HAP-1 (cell line): Measurements from ENCODE around the gene FAM20C.
"Not testable (repeated sequence)": the region's sequence is repeated elsewhere in the genome, so short reads cannot be mapped to it uniquely, and the experiment has no call there.

ENCODE experiments used
- DNase-seq, 2 experiments: peaks; one replicate each; pipeline ENCODE4 v3.0.0-alpha.2; 2016 to 2020; ENCODE audit warnings: low spot score in 2 of 2
- H3K27me3 ChIP-seq: fragments of 250-450 bp; sonication (Bioruptor Pico); 2 replicates; pipeline ENCODE4 v1.5.1; 2020; ENCODE audit warnings: low read depth, mild to moderate bottlenecking, moderate library complexity
- H3K36me3 ChIP-seq: fragments of 250-450 bp; sonication (Bioruptor Pico); replicated peaks from 2 replicates; pipeline ENCODE4 v1.5.1; 2020; ENCODE audit warnings: mild to moderate bottlenecking
- H3K4me1 ChIP-seq: fragments of 250-450 bp; sonication (Bioruptor Pico); 2 replicates; pipeline ENCODE4 v1.5.1; 2020; ENCODE audit warnings: mild to moderate bottlenecking
- H3K4me3 ChIP-seq: fragments of 250-450 bp; sonication (Bioruptor Pico); 2 replicates; pipeline ENCODE4 v1.5.1; 2020; ENCODE audit warnings: mild to moderate bottlenecking, moderate library complexity
- H3K9me3 ChIP-seq: fragments of 250-450 bp; sonication (Bioruptor Pico); 2 replicates; pipeline ENCODE4 v1.5.1; 2020; ENCODE audit warnings: mild to moderate bottlenecking, moderate library complexity
- in situ Hi-C: fragments of 300-500 bp; cut with MboI; formaldehyde crosslinking; loops from 3 replicates; pipeline ENCODE4 v1.14.3; 2020; ENCODE audit warnings: low sequenced_read_pairs, inconsistent platforms, mixed read lengths

FAM20C gene

GRCh38 chr7:232410-233248, 40.3 kb downstream of the FAM20C start:
- no peak overlapping the region for H3K4me3 ChIP-seq
- in situ Hi-C loops = no loop called here
- DNase-seq = no peak
- H3K9me3 ChIP-seq = no peaks in the 10 kb centered on the region
- no peaks in the 10 kb centered on the region for H3K27me3 ChIP-seq
- H3K4me1 ChIP-seq = no peaks in the 10 kb centered on the region
- no peaks in the 10 kb centered on the region for H3K36me3 ChIP-seq

GRCh38 chr7:233249-234035, 41.1 kb downstream of the FAM20C start:
- no peak overlapping the region for H3K4me3 ChIP-seq
- no peaks in the 10 kb centered on the region for H3K9me3 ChIP-seq
- H3K4me1 ChIP-seq = no peaks in the 10 kb centered on the region
- DNase-seq = no peak
- H3K36me3 ChIP-seq = no peaks in the 10 kb centered on the region
- no peaks in the 10 kb centered on the region for H3K27me3 ChIP-seq
- in situ Hi-C loops = no loop called here

- no peaks in the 10 kb centered on the region for H3K4me1 ChIP-seq
- H3K27me3 ChIP-seq = no peaks in the 10 kb centered on the region
- in situ Hi-C loops = no loop called here
- no peak overlapping the region for H3K4me3 ChIP-seq
- no peak for DNase-seq
- no peaks in the 10 kb centered on the region for H3K36me3 ChIP-seq
- H3K9me3 ChIP-seq = no peaks in the 10 kb centered on the region
Observed at GRCh38 chr7:234051-234707, 41.8 kb downstream of the FAM20C start.

- Histone ChIP-seq H3K9me3 (no peaks in the 10 kb centered on the region), H3K4me3 (no peak overlapping the region), H3K4me1 (no peaks in the 10 kb centered on the region), H3K36me3 (no peaks in the 10 kb centered on the region), H3K27me3 (no peaks in the 10 kb centered on the region)
- in situ Hi-C loops = no loop called here
- DNase-seq = no peak
Observed at GRCh38 chr7:234708-235553, 42.6 kb downstream of the FAM20C start.

- no peak for DNase-seq
- no peaks in the 10 kb centered on the region for H3K9me3 ChIP-seq
- no peaks in the 10 kb centered on the region for H3K36me3 ChIP-seq
- no peaks in the 10 kb centered on the region for H3K27me3 ChIP-seq
- in situ Hi-C loops = no loop called here
- H3K4me1 ChIP-seq = no peaks in the 10 kb centered on the region
- no peak overlapping the region for H3K4me3 ChIP-seq
Observed at GRCh38 chr7:235576-236395, 43.4 kb downstream of the FAM20C start.

GRCh38 chr7:236967-237366, 44.6 kb downstream of the FAM20C start:
- Histone ChIP-seq H3K36me3 (no peaks in the 10 kb centered on the region), H3K4me3 (no peak overlapping the region), H3K9me3 (no peaks in the 10 kb centered on the region), H3K27me3 (no peaks in the 10 kb centered on the region), H3K4me1 (no peaks in the 10 kb centered on the region)
- no peak for DNase-seq
- in situ Hi-C loops = no loop called here

GRCh38 chr7:237385-237784, 45.0 kb downstream of the FAM20C start:
- in situ Hi-C loops = no loop called here
- Histone ChIP-seq H3K36me3 (no peaks in the 10 kb centered on the region), H3K4me3 (no peak overlapping the region), H3K27me3 (no peaks in the 10 kb centered on the region), H3K9me3 (no peaks in the 10 kb centered on the region), H3K4me1 (no peaks in the 10 kb centered on the region)
- no peak for DNase-seq

- no peaks in the 10 kb centered on the region for H3K4me1 ChIP-seq
- H3K9me3 ChIP-seq = no peaks in the 10 kb centered on the region
- no peaks in the 10 kb centered on the region for H3K27me3 ChIP-seq
- H3K4me3 ChIP-seq = no peak overlapping the region
- in situ Hi-C loops = no loop called here
- DNase-seq = no peak
- H3K36me3 ChIP-seq = no peaks in the 10 kb centered on the region
Observed at GRCh38 chr7:240146-240676, 47.8 kb downstream of the FAM20C start.

GRCh38 chr7:240887-241421, 48.6 kb downstream of the FAM20C start:
- no peak for DNase-seq

GRCh38 chr7:241513-241912, 49.1 kb downstream of the FAM20C start:
- Histone ChIP-seq H3K4me3 (no peak overlapping the region), H3K4me1 (no peaks in the 10 kb centered on the region), H3K36me3 (no peaks in the 10 kb centered on the region), H3K27me3 (no peaks in the 10 kb centered on the region), H3K9me3 (no peaks in the 10 kb centered on the region)
- DNase-seq = no peak
- in situ Hi-C loops = no loop called here

More at GRCh38 chr7:240887-241421, 48.6 kb downstream of the FAM20C start:
- no peaks in the 10 kb centered on the region for H3K27me3 ChIP-seq
- H3K4me1 ChIP-seq = no peaks in the 10 kb centered on the region
- H3K9me3 ChIP-seq = no peaks in the 10 kb centered on the region
- in situ Hi-C loops = no loop called here
- H3K36me3 ChIP-seq = no peaks in the 10 kb centered on the region
- H3K4me3 ChIP-seq = no peak overlapping the region

GRCh38 chr7:242826-243579, 50.6 kb downstream of the FAM20C start:
- H3K4me3 ChIP-seq, in situ Hi-C loops, H3K4me1 ChIP-seq, H3K36me3 ChIP-seq, H3K27me3 ChIP-seq, H3K9me3 ChIP-seq, DNase-seq: not testable (repeated sequence)

- H3K36me3 ChIP-seq = not testable (repeated sequence)
Observed at GRCh38 chr7:243580-243978, 51.2 kb downstream of the FAM20C start.

More at GRCh38 chr7:243580-243978, 51.2 kb downstream of the FAM20C start:
- DNase-seq, H3K4me3 ChIP-seq, H3K4me1 ChIP-seq, H3K27me3 ChIP-seq, H3K9me3 ChIP-seq, in situ Hi-C loops: not testable (repeated sequence)
